ENCODE data around the gene MIOS. TPM values are rescaled to one million over a fixed set of nuclear protein-coding genes. Genes with fewer than 3 reads are reported as not detected.

Gene MIOS
- polyA plus RNA-seq, result 23.3 TPM
- long read RNA-seq, donor 1, partial matches to known transcripts, result 0 of 2 reads
- long read RNA-seq, donor 1, other reads (novel, unspliced or antisense), result 0 of 2 reads
- long read RNA-seq, donor 2, partial matches to known transcripts, result 0 of 2 reads
- long read RNA-seq, donor 2, other reads (novel, unspliced or antisense), result 0 of 2 reads
- long read RNA-seq, donor 3, partial matches to known transcripts, result 0 of 5 reads
- long read RNA-seq, donor 3, other reads (novel, unspliced or antisense), result 0 of 5 reads
- long read RNA-seq, donor 4, result 0 reads
- long read RNA-seq, donor 5, partial matches to known transcripts, result 0 of 5 reads
- long read RNA-seq, donor 5, other reads (novel, unspliced or antisense), result 0 of 5 reads
- long read RNA-seq, donor 6, partial matches to known transcripts, result 0 of 3 reads
- long read RNA-seq, donor 6, other reads (novel, unspliced or antisense), result 0 of 3 reads
- long read RNA-seq, donor 7, partial matches to known transcripts, result 0 of 3 reads
- long read RNA-seq, donor 7, other reads (novel, unspliced or antisense), result 0 of 3 reads
- long read RNA-seq, donor 8, partial matches to known transcripts, result 0 of 2 reads
- long read RNA-seq, donor 8, other reads (novel, unspliced or antisense), result 0 of 2 reads
- long read RNA-seq, donor 9, partial matches to known transcripts, result 0 of 5 reads
- long read RNA-seq, donor 9, other reads (novel, unspliced or antisense), result 0 of 5 reads
- long read RNA-seq, donor 10, partial matches to known transcripts, result 0 of 7 reads
- long read RNA-seq, donor 10, other reads (novel, unspliced or antisense), result 0 of 7 reads
- long read RNA-seq, donor 11, result 0 reads

DNA sequence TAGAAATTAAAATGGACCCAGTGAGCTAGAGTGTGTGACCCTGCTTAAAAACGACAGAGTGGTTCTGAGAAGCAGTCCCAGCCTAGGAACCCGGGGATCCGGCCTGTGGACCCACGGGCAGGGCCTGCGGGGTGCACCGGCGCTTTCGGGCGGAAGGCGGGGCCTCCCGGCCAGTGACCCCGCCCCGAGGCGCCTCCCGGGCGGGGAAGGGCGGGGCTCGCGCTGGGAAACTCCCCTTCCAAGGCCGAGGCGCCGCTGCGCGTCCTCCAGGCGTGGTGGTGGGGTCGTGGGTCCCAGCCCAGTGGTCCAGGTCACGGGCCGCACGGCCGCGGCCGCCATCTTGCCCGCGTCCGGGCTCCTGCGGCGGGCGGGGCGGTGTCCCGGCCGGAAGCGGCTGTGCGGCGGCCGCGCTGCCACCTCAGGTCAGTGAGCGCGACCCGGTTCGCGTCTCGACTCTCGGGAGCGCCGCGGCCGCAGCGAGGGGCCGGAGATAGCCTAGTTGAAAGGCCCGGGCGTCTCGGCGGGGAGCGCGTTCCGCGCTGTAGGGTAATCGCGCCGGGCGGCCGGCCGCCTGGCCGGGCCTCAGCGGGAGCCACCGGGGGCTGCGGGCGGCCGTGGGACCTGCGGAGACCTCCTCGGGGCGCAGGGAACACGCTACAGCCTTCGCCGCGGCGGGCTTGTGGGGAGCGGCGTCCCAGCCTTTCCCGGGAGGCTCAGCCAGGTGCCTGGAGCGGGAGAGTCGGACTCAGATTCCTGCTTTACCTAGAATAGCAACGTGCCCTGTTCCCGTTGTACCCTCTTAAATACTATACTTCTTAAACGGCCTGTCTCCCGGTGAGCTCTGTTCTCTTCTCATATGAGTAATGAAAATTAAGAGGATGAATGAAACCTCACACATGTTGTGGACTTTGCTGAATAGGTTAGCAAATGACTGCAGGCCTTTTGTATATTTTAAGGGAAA lies at the start of gene MIOS:
Gene MIOS (plus strand): TSS at position 234 of the 961 bp plus-strand sequence. CDS start 5,592 bp downstream, outside the sequence.
- WGBS (ENCODE audit: insufficient coverage, low lambda C conversion rate), result no CpG with 5 or more reads among the region's 96 CpGs
- H3K9me3 ChIP-seq (ENCODE audit: control insufficient read depth, low read depth, low read length), result no peaks in the 10 kb centered on the region
- no peaks in the 10 kb centered on the region for H3K36me3 ChIP-seq (ENCODE audit: control insufficient read depth, insufficient read depth, low read length)
- H3K4me1 ChIP-seq (ENCODE audit: control insufficient read depth, insufficient read depth, low read length), result peaks cover 14% of the 10 kb centered on the region
- peak within 1 kb of the TSS; percentile 81 for H3K4me3 ChIP-seq (ENCODE audit: low read length)
- H3K27me3 ChIP-seq (ENCODE audit: control insufficient read depth, insufficient read depth, low read length), result no peaks in the 10 kb centered on the region
- H3K27ac ChIP-seq (ENCODE audit: low read length), result peak within 1 kb of the TSS; percentile 82
- DNase-seq, result peak; percentile 84 to 93

DNA sequence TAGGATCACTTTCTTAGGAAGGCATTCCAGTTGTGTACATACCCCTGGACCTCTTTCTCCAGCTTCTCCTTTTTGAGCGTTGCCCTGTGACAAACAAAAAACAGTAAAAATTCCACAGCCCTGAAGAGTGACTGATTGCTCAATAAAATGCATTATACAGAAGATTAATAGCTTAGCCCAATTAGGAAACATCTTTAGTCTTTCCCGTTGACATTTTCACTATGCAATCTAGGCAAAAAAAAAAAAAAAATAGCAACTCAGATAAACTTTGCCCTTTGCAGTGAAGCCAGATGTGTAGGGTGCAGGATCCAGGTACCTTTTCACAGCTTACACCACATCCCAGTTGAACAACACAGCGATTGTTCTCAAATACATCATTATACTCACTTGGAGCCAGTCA lies 48.9 kb upstream of the MIOS start:
- Histone ChIP-seq H3K9me3 (ENCODE audit: control insufficient read depth, low read depth, low read length) (no peaks in the 10 kb centered on the region), H3K27me3 (ENCODE audit: control insufficient read depth, insufficient read depth, low read length) (no peaks in the 10 kb centered on the region), H3K4me1 (ENCODE audit: control insufficient read depth, insufficient read depth, low read length) (peaks cover 16% of the 10 kb centered on the region), H3K27ac (ENCODE audit: low read length) (no peak overlapping the region), H3K4me3 (ENCODE audit: low read length) (no peak overlapping the region), H3K36me3 (ENCODE audit: control insufficient read depth, insufficient read depth, low read length) (no peaks in the 10 kb centered on the region)
- WGBS (ENCODE audit: insufficient coverage, low lambda C conversion rate), result no CpG with 5 or more reads among the region's 3 CpGs
- no peak for DNase-seq

DNA sequence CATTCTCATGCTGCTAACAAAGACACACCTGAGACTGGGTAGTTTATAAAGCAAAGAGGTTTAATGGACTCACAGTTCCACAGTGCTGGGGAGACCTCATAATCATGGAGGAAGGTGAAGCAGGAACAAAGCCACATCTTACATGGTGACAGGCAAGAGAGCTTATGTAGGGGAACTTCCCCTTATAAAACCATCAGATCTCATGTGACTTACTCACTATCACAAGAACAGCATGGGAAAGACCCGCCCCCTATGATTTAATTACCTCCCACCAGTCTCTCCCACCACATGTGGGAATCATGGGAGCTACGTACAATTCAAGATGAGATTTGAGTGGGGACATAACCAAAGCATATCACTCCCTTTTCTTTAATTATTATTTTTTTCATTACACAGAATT lies 47.6 kb upstream of the MIOS start:
- Histone ChIP-seq H3K36me3 (ENCODE audit: control insufficient read depth, insufficient read depth, low read length) (no peaks in the 10 kb centered on the region), H3K4me1 (ENCODE audit: control insufficient read depth, insufficient read depth, low read length) (peaks cover 5% of the 10 kb centered on the region), H3K4me3 (ENCODE audit: low read length) (no peak overlapping the region), H3K9me3 (ENCODE audit: control insufficient read depth, low read depth, low read length) (no peaks in the 10 kb centered on the region), H3K27ac (ENCODE audit: low read length) (no peak overlapping the region), H3K27me3 (ENCODE audit: control insufficient read depth, insufficient read depth, low read length) (no peaks in the 10 kb centered on the region)
- WGBS (ENCODE audit: insufficient coverage, low lambda C conversion rate), result 100% methylated on average over 2 of the region's 2 CpGs
- DNase-seq, result no peak

DNA sequence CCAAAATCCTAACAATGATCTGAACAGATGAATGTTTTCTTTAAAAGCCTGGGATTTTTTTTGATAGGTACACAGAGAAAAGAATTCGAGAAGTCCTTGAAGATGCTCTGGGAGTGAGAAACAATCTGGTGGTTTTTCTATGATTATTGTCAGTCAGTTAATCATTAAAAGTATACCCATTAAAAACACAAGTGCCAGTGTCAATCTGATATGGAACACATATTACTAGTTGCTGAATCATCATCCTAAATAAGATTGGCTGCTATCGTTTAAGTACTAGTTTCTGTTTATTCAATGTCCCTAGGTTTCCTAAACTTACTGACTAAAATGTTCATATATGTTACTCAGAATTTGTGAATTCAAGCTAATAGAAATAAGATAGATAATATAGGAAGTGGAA lies 47.2 kb upstream of the MIOS start:
- no peaks in the 10 kb centered on the region for H3K27me3 ChIP-seq (ENCODE audit: control insufficient read depth, insufficient read depth, low read length)
- DNase-seq, result no peak
- no peaks in the 10 kb centered on the region for H3K36me3 ChIP-seq (ENCODE audit: control insufficient read depth, insufficient read depth, low read length)
- 40% methylated on average over 1 of the region's 2 CpGs for WGBS (ENCODE audit: insufficient coverage, low lambda C conversion rate)
- H3K4me3 ChIP-seq (ENCODE audit: low read length), result no peak overlapping the region
- H3K4me1 ChIP-seq (ENCODE audit: control insufficient read depth, insufficient read depth, low read length), result peaks cover 5% of the 10 kb centered on the region
- no peak overlapping the region for H3K27ac ChIP-seq (ENCODE audit: low read length)
- no peaks in the 10 kb centered on the region for H3K9me3 ChIP-seq (ENCODE audit: control insufficient read depth, low read depth, low read length)

DNA sequence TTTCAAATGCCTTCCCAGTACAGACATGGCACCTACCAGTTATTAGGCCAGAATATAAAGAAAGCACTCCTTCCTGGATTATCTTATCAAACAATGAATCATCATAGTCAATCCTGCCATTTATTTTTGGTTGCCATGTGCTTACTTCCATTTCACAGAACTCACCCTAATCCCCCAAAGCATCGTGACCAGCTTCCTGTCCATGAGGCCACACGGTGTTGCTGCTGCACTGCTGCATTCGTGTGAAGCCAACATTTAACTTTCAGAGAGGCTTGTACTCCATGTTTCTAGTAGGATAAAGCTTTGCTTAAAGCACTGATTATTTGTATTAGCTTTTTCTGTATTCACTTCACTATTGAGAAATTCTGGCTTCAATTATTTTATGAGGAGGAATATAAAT lies 45.4 kb upstream of the MIOS start:
- DNase-seq, result no peak
- no peaks in the 10 kb centered on the region for H3K27me3 ChIP-seq (ENCODE audit: control insufficient read depth, insufficient read depth, low read length)
- no peak overlapping the region for H3K4me3 ChIP-seq (ENCODE audit: low read length)
- no CpG with 5 or more reads among the region's 3 CpGs for WGBS (ENCODE audit: insufficient coverage, low lambda C conversion rate)
- no peaks in the 10 kb centered on the region for H3K36me3 ChIP-seq (ENCODE audit: control insufficient read depth, insufficient read depth, low read length)
- H3K4me1 ChIP-seq (ENCODE audit: control insufficient read depth, insufficient read depth, low read length), result peaks cover 5% of the 10 kb centered on the region
- H3K27ac ChIP-seq (ENCODE audit: low read length), result no peak overlapping the region
- H3K9me3 ChIP-seq (ENCODE audit: control insufficient read depth, low read depth, low read length), result no peaks in the 10 kb centered on the region

DNA sequence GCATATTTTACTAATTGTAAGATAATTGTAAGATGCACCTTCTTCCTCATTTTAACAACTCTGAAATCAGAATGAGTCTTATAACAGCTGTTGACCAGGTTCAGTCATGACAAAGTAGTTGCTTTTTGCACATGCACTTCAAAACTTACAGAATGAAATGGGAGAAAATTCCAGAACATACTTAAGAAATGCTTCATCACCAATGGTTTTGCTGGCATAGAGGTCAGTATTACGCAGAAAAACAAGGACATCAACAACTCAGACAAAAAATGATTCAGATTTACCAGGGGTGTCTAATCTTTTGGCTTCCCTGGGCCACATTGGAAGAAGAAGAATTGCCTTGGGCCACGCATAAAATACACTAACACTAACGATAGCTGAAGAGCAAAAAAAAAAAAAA lies 44.3 kb upstream of the MIOS start:
- no peaks in the 10 kb centered on the region for H3K36me3 ChIP-seq (ENCODE audit: control insufficient read depth, insufficient read depth, low read length)
- H3K27ac ChIP-seq (ENCODE audit: low read length), result no peak overlapping the region
- H3K27me3 ChIP-seq (ENCODE audit: control insufficient read depth, insufficient read depth, low read length), result no peaks in the 10 kb centered on the region
- H3K4me3 ChIP-seq (ENCODE audit: low read length), result no peak overlapping the region
- WGBS (ENCODE audit: insufficient coverage, low lambda C conversion rate), result no CpG with 5 or more reads among the region's 3 CpGs
- H3K9me3 ChIP-seq (ENCODE audit: control insufficient read depth, low read depth, low read length), result no peaks in the 10 kb centered on the region
- peaks cover 5% of the 10 kb centered on the region for H3K4me1 ChIP-seq (ENCODE audit: control insufficient read depth, insufficient read depth, low read length)
- no peak for DNase-seq

DNA sequence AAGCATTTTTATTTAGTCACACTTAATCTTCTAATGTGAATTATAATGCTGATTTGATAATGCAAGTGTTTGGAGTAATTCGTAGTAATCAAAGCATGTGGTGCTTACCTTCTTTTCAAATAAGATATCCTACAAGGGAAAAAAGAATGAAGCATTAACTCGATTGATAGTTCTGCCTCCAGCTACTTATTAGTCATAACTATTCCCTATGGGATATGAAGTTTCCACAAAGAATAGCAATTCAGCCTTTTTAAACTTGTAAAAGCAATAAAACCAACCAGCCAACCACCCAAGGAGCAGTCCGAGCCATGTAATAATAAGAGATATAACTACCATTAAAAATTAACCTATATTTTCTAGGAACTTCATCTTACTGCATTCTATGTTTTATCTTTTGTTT lies 42.6 kb upstream of the MIOS start:
- Histone ChIP-seq H3K36me3 (ENCODE audit: control insufficient read depth, insufficient read depth, low read length) (no peaks in the 10 kb centered on the region), H3K9me3 (ENCODE audit: control insufficient read depth, low read depth, low read length) (no peaks in the 10 kb centered on the region), H3K4me3 (ENCODE audit: low read length) (no peak overlapping the region), H3K4me1 (ENCODE audit: control insufficient read depth, insufficient read depth, low read length) (no peaks in the 10 kb centered on the region), H3K27ac (ENCODE audit: low read length) (no peak overlapping the region), H3K27me3 (ENCODE audit: control insufficient read depth, insufficient read depth, low read length) (no peaks in the 10 kb centered on the region)
- DNase-seq, result peak in 1 of 2 donors; percentile 31
- no CpG with 5 or more reads among the region's 3 CpGs for WGBS (ENCODE audit: insufficient coverage, low lambda C conversion rate)

DNA sequence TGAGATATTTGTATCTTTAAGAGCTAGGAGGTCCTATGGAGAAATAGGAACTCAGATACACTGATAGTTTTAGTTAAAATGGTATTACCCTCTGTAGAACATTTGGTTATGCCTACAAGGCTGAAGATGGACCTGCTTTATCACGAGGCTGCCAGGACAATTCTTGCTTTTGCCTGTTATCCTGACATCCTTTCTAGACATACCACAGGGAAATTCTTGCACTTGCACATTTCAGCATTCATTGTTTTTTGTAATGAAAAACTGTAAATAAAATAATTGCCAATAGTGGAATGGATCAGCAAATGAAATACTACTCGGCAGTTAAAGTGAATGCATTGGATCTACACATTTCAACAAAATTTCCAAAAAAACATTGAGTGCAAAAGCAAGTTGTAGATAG lies 40.7 kb upstream of the MIOS start:
- no CpG with 5 or more reads among the region's 2 CpGs for WGBS (ENCODE audit: insufficient coverage, low lambda C conversion rate)

DNA sequence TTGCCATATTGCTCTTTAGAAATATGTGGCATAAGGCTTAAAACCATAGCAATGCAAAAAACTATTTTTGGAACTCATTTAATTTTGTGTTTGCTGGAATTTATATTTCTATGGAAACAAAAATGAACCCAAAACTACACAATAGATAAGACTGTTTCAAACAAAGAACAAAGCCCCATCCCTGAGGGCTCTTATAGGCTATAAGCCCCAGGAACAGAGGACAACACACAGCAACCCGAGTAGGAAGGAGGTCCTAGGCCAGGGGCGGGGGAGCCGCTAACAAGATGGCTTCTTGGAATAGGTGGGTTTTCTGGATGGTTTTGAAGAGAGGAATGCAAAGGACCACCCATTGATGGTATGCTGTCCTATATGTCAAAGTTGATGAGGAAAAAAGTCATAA lies 39.6 kb upstream of the MIOS start:
- no peaks in the 10 kb centered on the region for H3K9me3 ChIP-seq (ENCODE audit: control insufficient read depth, low read depth, low read length)
- H3K4me3 ChIP-seq (ENCODE audit: low read length), result no peak overlapping the region
- DNase-seq, result no peak
- no peaks in the 10 kb centered on the region for H3K36me3 ChIP-seq (ENCODE audit: control insufficient read depth, insufficient read depth, low read length)
- no peaks in the 10 kb centered on the region for H3K4me1 ChIP-seq (ENCODE audit: control insufficient read depth, insufficient read depth, low read length)
- no peak overlapping the region for H3K27ac ChIP-seq (ENCODE audit: low read length)
- no peaks in the 10 kb centered on the region for H3K27me3 ChIP-seq (ENCODE audit: control insufficient read depth, insufficient read depth, low read length)
- WGBS (ENCODE audit: insufficient coverage, low lambda C conversion rate), result no CpG with 5 or more reads among the region's 3 CpGs

More for the DNA sequence above, 40.7 kb upstream of the MIOS start:
- no peak overlapping the region for H3K4me3 ChIP-seq (ENCODE audit: low read length)
- no peak for DNase-seq
- H3K27ac ChIP-seq (ENCODE audit: low read length), result no peak overlapping the region
- no peaks in the 10 kb centered on the region for H3K36me3 ChIP-seq (ENCODE audit: control insufficient read depth, insufficient read depth, low read length)
- H3K9me3 ChIP-seq (ENCODE audit: control insufficient read depth, low read depth, low read length), result no peaks in the 10 kb centered on the region
- H3K4me1 ChIP-seq (ENCODE audit: control insufficient read depth, insufficient read depth, low read length), result no peaks in the 10 kb centered on the region
- H3K27me3 ChIP-seq (ENCODE audit: control insufficient read depth, insufficient read depth, low read length), result no peaks in the 10 kb centered on the region

DNA sequence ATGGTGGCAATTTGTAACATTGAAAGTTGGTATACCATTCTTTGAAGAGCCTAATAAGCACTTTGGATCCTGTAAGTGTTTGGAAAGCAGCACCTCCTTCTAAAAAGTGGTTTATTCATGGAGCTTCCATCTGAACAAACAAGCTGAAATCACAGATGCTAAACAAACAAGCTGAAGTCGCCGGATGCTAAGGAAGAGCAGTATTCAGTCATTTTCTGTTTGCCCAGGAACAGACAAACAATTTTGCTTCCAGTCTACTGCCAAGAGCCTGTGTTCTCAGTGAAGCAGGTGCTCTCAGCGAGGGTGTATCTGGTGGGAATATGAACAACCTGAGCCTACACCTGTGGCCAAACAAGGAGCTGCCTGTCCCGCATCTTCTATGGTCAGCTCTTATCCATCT lies 37.4 kb upstream of the MIOS start:
- WGBS (ENCODE audit: insufficient coverage, low lambda C conversion rate), result no CpG with 5 or more reads among the region's 4 CpGs
- no peaks in the 10 kb centered on the region for H3K9me3 ChIP-seq (ENCODE audit: control insufficient read depth, low read depth, low read length)
- no peak overlapping the region for H3K4me3 ChIP-seq (ENCODE audit: low read length)
- DNase-seq, result no peak
- no peak overlapping the region for H3K27ac ChIP-seq (ENCODE audit: low read length)
- H3K36me3 ChIP-seq (ENCODE audit: control insufficient read depth, insufficient read depth, low read length), result no peaks in the 10 kb centered on the region
- no peaks in the 10 kb centered on the region for H3K4me1 ChIP-seq (ENCODE audit: control insufficient read depth, insufficient read depth, low read length)
- no peaks in the 10 kb centered on the region for H3K27me3 ChIP-seq (ENCODE audit: control insufficient read depth, insufficient read depth, low read length)

All from large intestine (tissue), 12 donors.